ENCODE results near the gene CTIF. TPM values are rescaled to one million over a fixed set of nuclear protein-coding genes. Genes with fewer than 3 reads are reported as not detected.

The CTIF gene
- total and polyA plus RNA-seq, 4 donors, result 12.2 to 45.7 (median 32.6) TPM

DNA sequence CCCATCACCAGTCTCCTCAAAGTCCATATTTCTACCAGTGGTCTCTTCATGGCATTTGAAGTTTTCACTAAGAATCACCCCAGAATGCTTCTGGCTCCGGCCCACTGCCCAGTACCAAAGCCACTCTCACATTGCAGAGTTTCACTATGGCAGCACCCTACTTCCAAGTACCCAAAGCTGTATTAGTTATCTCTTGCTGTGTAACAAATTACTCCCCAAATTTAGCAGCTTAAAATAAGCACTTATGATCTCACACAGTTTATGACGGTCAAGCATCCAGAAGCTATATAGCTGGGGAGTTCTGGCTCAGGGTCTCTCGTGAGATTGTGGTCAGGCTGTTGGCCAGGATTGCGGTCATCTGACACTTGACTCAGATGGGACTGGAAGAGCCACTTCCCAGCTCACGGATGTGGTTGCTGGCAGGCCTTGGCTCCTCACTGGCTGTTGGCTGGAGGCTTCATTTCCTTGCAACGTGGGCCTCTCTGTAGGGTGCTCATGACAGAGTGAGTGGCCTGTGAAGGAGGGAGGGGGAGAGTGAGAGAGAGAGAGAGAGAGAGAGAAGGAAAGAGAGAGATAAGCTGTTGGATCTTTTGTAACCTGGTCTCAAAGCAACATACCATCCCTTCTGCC, 189.5 kb downstream of the CTIF start:
- 55 to 69% methylated on average over 6 of the region's 6 CpGs for WGBS, 2 donors
- ATAC-seq (ENCODE audit: insufficient read depth, low FRiP score), result peak; percentile 64
- Histone ChIP-seq H3K4me3 (no peak overlapping the region), H3K27me3 (ENCODE audit: control insufficient read depth in 3 of 3, insufficient read depth in 3 of 3, low read length in 2 of 3) (no peaks in the 10 kb centered on the region), H3K36me3 (ENCODE audit: control insufficient read depth in 4 of 4, insufficient read depth in 4 of 4, low read length in 4 of 4) (peaks cover 0 to 2% (median 0%) of the 10 kb centered on the region in 4 donors), H3K4me1 (ENCODE audit: control insufficient read depth in 5 of 5, insufficient read depth in 5 of 5, low read length in 5 of 5) (peaks cover 0 to 7% (median 4%) of the 10 kb centered on the region in 5 donors), H3K9me3 (ENCODE audit: control insufficient read depth in 4 of 4, insufficient read depth in 3 of 4, low read length in 3 of 4) (peaks cover 0 to 6% (median 0%) of the 10 kb centered on the region in 4 donors), H3K9ac (ENCODE audit: insufficient read depth in 1 of 2, low read length in 2 of 2) (no peak overlapping the region), H3K27ac (ENCODE audit: low read depth in 1 of 2, low read length in 1 of 2) (no peak overlapping the region)
- TF ChIP-seq CTCF (IDR thresholded peaks at IDR 0.05; ENCODE audit: control extremely low read depth, extremely low read depth), result no peak
- no peak for DNase-seq

DNA sequence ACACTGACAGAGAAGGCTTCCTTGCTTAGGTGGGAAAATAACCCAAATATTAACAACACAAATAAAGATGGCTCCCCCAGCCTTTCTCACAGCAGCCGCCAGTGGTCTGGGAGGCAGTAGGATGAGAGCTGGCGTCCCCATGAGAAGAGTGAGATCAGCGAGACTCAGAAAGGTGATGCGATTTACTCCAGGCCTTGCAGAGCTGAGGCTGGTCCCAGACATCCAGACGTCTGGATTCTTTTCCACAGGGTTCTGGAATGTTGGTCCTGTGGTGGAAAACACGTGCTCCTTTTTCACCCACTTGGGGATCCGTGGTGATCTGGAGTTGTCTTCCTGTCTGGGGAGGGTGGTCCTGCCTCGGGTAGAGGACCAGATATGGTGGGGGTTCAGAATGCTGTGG, 190.6 kb downstream of the CTIF start:
- Histone ChIP-seq H3K9ac (ENCODE audit: insufficient read depth in 1 of 2, low read length in 2 of 2) (no peak overlapping the region), H3K36me3 (ENCODE audit: control insufficient read depth in 4 of 4, insufficient read depth in 4 of 4, low read length in 4 of 4) (peaks cover 0 to 2% (median 0%) of the 10 kb centered on the region in 4 donors), H3K9me3 (ENCODE audit: control insufficient read depth in 4 of 4, insufficient read depth in 3 of 4, low read length in 3 of 4) (peaks cover 0 to 6% (median 0%) of the 10 kb centered on the region in 4 donors), H3K4me1 (ENCODE audit: control insufficient read depth in 5 of 5, insufficient read depth in 5 of 5, low read length in 5 of 5) (peaks cover 0 to 13% (median 10%) of the 10 kb centered on the region in 5 donors), H3K4me3 (no peak overlapping the region), H3K27ac (ENCODE audit: low read depth in 1 of 2, low read length in 1 of 2) (no peak overlapping the region), H3K27me3 (ENCODE audit: control insufficient read depth in 3 of 3, insufficient read depth in 3 of 3, low read length in 2 of 3) (no peaks in the 10 kb centered on the region)
- WGBS, 2 donors, result 90% methylated on average over 8 of the region's 8 CpGs
- DNase-seq, result no peak
- no peak for TF ChIP-seq CTCF (IDR thresholded peaks at IDR 0.05; ENCODE audit: control extremely low read depth, extremely low read depth)
- no peak for ATAC-seq (ENCODE audit: insufficient read depth, low FRiP score)

- 89 to 95% methylated on average over 12 of the region's 12 CpGs for WGBS, 2 donors
- Histone ChIP-seq H3K27ac (ENCODE audit: low read depth in 1 of 2, low read length in 1 of 2) (no peak overlapping the region), H3K4me1 (ENCODE audit: control insufficient read depth in 5 of 5, insufficient read depth in 5 of 5, low read length in 5 of 5) (peaks cover 0 to 14% (median 10%) of the 10 kb centered on the region in 5 donors), H3K36me3 (ENCODE audit: control insufficient read depth in 4 of 4, insufficient read depth in 4 of 4, low read length in 4 of 4) (peaks cover 0 to 2% (median 0%) of the 10 kb centered on the region in 4 donors), H3K4me3 (no peak overlapping the region), H3K9ac (ENCODE audit: insufficient read depth in 1 of 2, low read length in 2 of 2) (no peak overlapping the region), H3K9me3 (ENCODE audit: control insufficient read depth in 4 of 4, insufficient read depth in 3 of 4, low read length in 3 of 4) (peaks cover 0 to 6% (median 0%) of the 10 kb centered on the region in 4 donors), H3K27me3 (ENCODE audit: control insufficient read depth in 3 of 3, insufficient read depth in 3 of 3, low read length in 2 of 3) (no peaks in the 10 kb centered on the region)
- no peak for DNase-seq
- no peak for ATAC-seq (ENCODE audit: insufficient read depth, low FRiP score)
- no peak for TF ChIP-seq CTCF (IDR thresholded peaks at IDR 0.05; ENCODE audit: control extremely low read depth, extremely low read depth)
These were observed 191.2 kb downstream of the CTIF start for GRCh38 chr18:48730010-48730409.
